GM21723 (cell line): Measurements from ENCODE around the gene DNER.

Experiments used
- ATAC-seq: cut with Tn5 transposase; IDR thresholded peaks from one replicate; pipeline ENCODE4 v1.9.1; 2021; ENCODE audit warnings: mild to moderate bottlenecking, moderate library complexity; ENCODE audit not compliant: unreplicated experiment

Gene DNER

GRCh38 chr2:229445501-229446211, 268.7 kb downstream of the DNER start:
- no peak for ATAC-seq

GRCh38 chr2:229445019-229445418, 269.3 kb downstream of the DNER start:
- ATAC-seq = no peak

- ATAC-seq = no peak
Measured at GRCh38 chr2:229443546-229444268, 270.6 kb downstream of the DNER start.

GRCh38 chr2:229443141-229443540, 271.2 kb downstream of the DNER start:
- no peak for ATAC-seq

- ATAC-seq = no peak
Measured at GRCh38 chr2:229438430-229439159, 275.8 kb downstream of the DNER start.

- no peak for ATAC-seq
Measured at GRCh38 chr2:229437467-229437866, 276.9 kb downstream of the DNER start.

GRCh38 chr2:229434187-229434586, 280.2 kb downstream of the DNER start:
- ATAC-seq = no peak

- ATAC-seq = no peak
Measured at GRCh38 chr2:229433351-229433750, 281.0 kb downstream of the DNER start.

GRCh38 chr2:229431327-229431954, 282.9 kb downstream of the DNER start:
- no peak for ATAC-seq

GRCh38 chr2:229429589-229429988, 284.8 kb downstream of the DNER start:
- ATAC-seq = no peak

GRCh38 chr2:229426464-229426863, 287.9 kb downstream of the DNER start:
- ATAC-seq = no peak

- no peak for ATAC-seq
Measured at GRCh38 chr2:229425598-229425997, 288.8 kb downstream of the DNER start.

- ATAC-seq = no peak
Measured at GRCh38 chr2:229422063-229422462, 292.3 kb downstream of the DNER start.

- ATAC-seq = no peak
Measured at GRCh38 chr2:229419158-229419557, 295.2 kb downstream of the DNER start.

GRCh38 chr2:229417916-229418315, 296.4 kb downstream of the DNER start:
- no peak for ATAC-seq

- no peak for ATAC-seq
Measured at GRCh38 chr2:229417176-229417575, 297.2 kb downstream of the DNER start.

GRCh38 chr2:229416116-229416694, 298.1 kb downstream of the DNER start:
- no peak for ATAC-seq

GRCh38 chr2:229414631-229415030, 299.7 kb downstream of the DNER start:
- ATAC-seq = no peak

GRCh38 chr2:229412686-229413085, 301.7 kb downstream of the DNER start:
- ATAC-seq = no peak

- ATAC-seq = no peak
Measured at GRCh38 chr2:229410946-229411345, 303.4 kb downstream of the DNER start.

GRCh38 chr2:229410264-229410663, 304.1 kb downstream of the DNER start:
- ATAC-seq = no peak
